ENCODE results near the gene ITPR3.

ITPR3 gene

GRCh38 chr6:33705268-33705885 lies 84.3 kb downstream of the ITPR3 start:
- no peak for DNase-seq

- no peak for DNase-seq
Measured at GRCh38 chr6:33705955-33706725, 85.0 kb downstream of the ITPR3 start.

GRCh38 chr6:33707771-33708170 lies 86.6 kb downstream of the ITPR3 start:
- DNase-seq, result no peak

- DNase-seq, result no peak
Measured at GRCh38 chr6:33708516-33709204, 87.5 kb downstream of the ITPR3 start.

GRCh38 chr6:33709605-33710295 lies 88.6 kb downstream of the ITPR3 start:
- DNase-seq, result no peak

GRCh38 chr6:33710296-33711121 lies 89.4 kb downstream of the ITPR3 start:
- peak; percentile 25 for DNase-seq

- DNase-seq, result peak; percentile 98
Measured at GRCh38 chr6:33711140-33712129, 90.3 kb downstream of the ITPR3 start, which contains the start of gene UQCC2. TSS of gene UQCC2 (minus strand) at chr6:33711700. CDS start at chr6:33711686, 14 bp downstream.

GRCh38 chr6:33712914-33713313 lies 91.8 kb downstream of the ITPR3 start:
- DNase-seq, result no peak

- no peak for DNase-seq
Measured at GRCh38 chr6:33713786-33714185, 92.7 kb downstream of the ITPR3 start.

GRCh38 chr6:33714385-33715040 lies 93.4 kb downstream of the ITPR3 start:
- no peak for DNase-seq

GRCh38 chr6:33716379-33716778 lies 95.3 kb downstream of the ITPR3 start:
- DNase-seq, result no peak

- DNase-seq, result no peak
Measured at GRCh38 chr6:33716890-33717632, 95.9 kb downstream of the ITPR3 start.

- no peak for DNase-seq
Measured at GRCh38 chr6:33717934-33718455, 96.9 kb downstream of the ITPR3 start.

- no peak for DNase-seq
Measured at GRCh38 chr6:33718713-33719112, 97.6 kb downstream of the ITPR3 start.

- no peak for DNase-seq
Measured at GRCh38 chr6:33719326-33719987, 98.3 kb downstream of the ITPR3 start.

- no peak for DNase-seq
Measured at GRCh38 chr6:33720998-33721397, 99.9 kb downstream of the ITPR3 start.

GRCh38 chr6:33721508-33721907 lies 100.4 kb downstream of the ITPR3 start:
- DNase-seq, result no peak

GRCh38 chr6:33722103-33722623 lies 101.0 kb downstream of the ITPR3 start:
- no peak for DNase-seq
